IMR-90 (cell line): ENCODE results near the gene TP63. TPM values are rescaled to one million over a fixed set of nuclear protein-coding genes. Genes with fewer than 3 reads are reported as not detected.

Experiments
- ATAC-seq: fragments of 200-7000 bp; cut with Tn5 transposase; 2 replicates; pipeline ENCODE4 v1.9.1; 2020; ENCODE audit warnings: low read depth, mild to moderate bottlenecking, moderate library complexity
- BruUV-seq: library from RNA; stranded (reverse); fragments of 400-500 nt; replicated peaks from 2 replicates; lab custom pipeline; 2021; lab: Mats Ljungman, UMichigan
- CTCF ChIA-PET: fragments of 300-600 bp; formaldehyde crosslinking; extraction: SDS; loops from one replicate; lab custom pipeline; 2021; ENCODE audit warnings: antibody characterized with exemption; lab: Yijun Ruan, JAX
- POLR2A ChIA-PET: fragments of 300-600 bp; sonication (Branson Sonifier 250); formaldehyde crosslinking; loops from one replicate; lab custom pipeline; 2022; ENCODE audit warnings: antibody characterized with exemption; ENCODE audit not compliant: unreplicated experiment; lab: Charles Lee
- DNase-seq: peaks from one replicate; pipeline ENCODE4 v3.0.0; 2013
- H2AFZ ChIP-seq: replicated peaks from 2 replicates; pipeline ENCODE3; 2013; ENCODE audit warnings: low read length, mild to moderate bottlenecking; ENCODE audit not compliant: poor library complexity
- H2AK5ac ChIP-seq: 2 replicates; pipeline ENCODE4 v1.6.1; 2013; ENCODE audit warnings: low read depth, low read length, inconsistent platforms
- H2AK9ac ChIP-seq: replicated peaks from 2 replicates; pipeline ENCODE3; 2013; ENCODE audit warnings: mild to moderate bottlenecking, low read depth, low read length, moderate library complexity; ENCODE audit not compliant: poor library complexity
- H2BK120ac ChIP-seq: 2 replicates; pipeline ENCODE4 v1.6.1; 2013; ENCODE audit warnings: low read depth, low read length, inconsistent platforms
- H2BK15ac ChIP-seq: 3 replicates; pipeline ENCODE4 v1.6.1; 2013; ENCODE audit warnings: low read depth, low read length, inconsistent platforms
- H2BK20ac ChIP-seq: 2 replicates; pipeline ENCODE4 v1.6.1; 2013; ENCODE audit warnings: low read depth, mild to moderate bottlenecking, inconsistent platforms, low read length, moderate library complexity
- H2BK5ac ChIP-seq: 2 replicates; pipeline ENCODE4 v1.6.1; 2013; ENCODE audit warnings: mild to moderate bottlenecking, low read depth, low read length, inconsistent platforms; ENCODE audit not compliant: poor library complexity, severe bottlenecking
- H3K14ac ChIP-seq: replicated peaks from 2 replicates; pipeline ENCODE4 v1.6.1; 2013; ENCODE audit warnings: low read depth, low read length, inconsistent platforms
- H3K18ac ChIP-seq: 2 replicates; pipeline ENCODE4 v1.6.1; 2013; ENCODE audit warnings: low read depth, low read length, control low read depth
- H3K23ac ChIP-seq: 2 replicates; pipeline ENCODE4 v1.6.1; 2013; ENCODE audit warnings: low read depth, low read length, inconsistent platforms
- H3K27ac ChIP-seq: 2 replicates; pipeline ENCODE4 v1.5.1; 2013; ENCODE audit warnings: mild to moderate bottlenecking, control low read depth, low read length; ENCODE audit not compliant: insufficient read depth
- H3K27me3 ChIP-seq: 2 replicates; pipeline ENCODE4 v1.6.1; 2013; ENCODE audit warnings: low read length; ENCODE audit not compliant: control insufficient read depth, insufficient read depth
- H3K36me3 ChIP-seq: 2 replicates; pipeline ENCODE4 v1.6.1; 2013; ENCODE audit warnings: low read length, mixed read lengths; ENCODE audit not compliant: control insufficient read depth, insufficient read depth
- H3K4ac ChIP-seq: 2 replicates; pipeline ENCODE4 v1.6.1; 2013; ENCODE audit warnings: low read depth, low read length, inconsistent platforms
- H3K4me1 ChIP-seq: 2 replicates; pipeline ENCODE4 v1.6.1; 2013; ENCODE audit warnings: low read length, mixed read lengths; ENCODE audit not compliant: control insufficient read depth, insufficient read depth
- H3K4me2 ChIP-seq: 2 replicates; pipeline ENCODE4 v1.6.1; 2013; ENCODE audit warnings: low read depth, mild to moderate bottlenecking, control low read depth, low read length, moderate library complexity
- H3K4me3 ChIP-seq: 2 replicates; pipeline ENCODE4 v1.5.1; 2013; ENCODE audit warnings: low read depth, mild to moderate bottlenecking, control low read depth, low read length, moderate library complexity; ENCODE audit not compliant: insufficient read depth
- H3K56ac ChIP-seq: 2 replicates; pipeline ENCODE4 v1.6.1; 2013; ENCODE audit warnings: low read length, inconsistent platforms; ENCODE audit not compliant: insufficient read depth; ENCODE audit errors: extremely low read depth
- H3K79me1 ChIP-seq, 2 experiments: 2 replicates each; pipeline ENCODE4 v1.6.1; 2013; ENCODE audit warnings: low read length in 2 of 2, inconsistent platforms in 1 of 2, low read depth in 1 of 2
- H3K9ac ChIP-seq: 2 replicates; pipeline ENCODE4 v1.6.1; 2013; ENCODE audit warnings: low read depth, low read length, control low read depth
- H3K9me1 ChIP-seq: 2 replicates; pipeline ENCODE4 v1.6.1; 2013; ENCODE audit warnings: low read length, inconsistent platforms; ENCODE audit not compliant: insufficient read depth
- H3K9me3 ChIP-seq: 2 replicates; pipeline ENCODE4 v1.6.1; 2013; ENCODE audit warnings: low read length; ENCODE audit not compliant: control insufficient read depth, insufficient read depth
- H4K20me1 ChIP-seq: 2 replicates; pipeline ENCODE4 v1.6.1; 2013; ENCODE audit warnings: low read length, inconsistent platforms; ENCODE audit not compliant: insufficient read depth
- H4K5ac ChIP-seq: 2 replicates; pipeline ENCODE4 v1.6.1; 2013; ENCODE audit warnings: mild to moderate bottlenecking, low read depth, low read length, control low read depth
- H4K8ac ChIP-seq, 2 experiments: 2 replicates each; pipeline ENCODE4 v1.6.1; 2013; ENCODE audit warnings: low read depth in 2 of 2, low read length in 2 of 2, control low read depth in 1 of 2, inconsistent platforms in 1 of 2
- H4K91ac ChIP-seq: 2 replicates; pipeline ENCODE4 v1.6.1; 2013; ENCODE audit warnings: low read depth, low read length, inconsistent platforms; ENCODE audit not compliant: insufficient read depth
- BHLHE40 ChIP-seq: fragments of 150-350 bp; IDR thresholded peaks from 2 replicates; pipeline ENCODE4 v1.6.1; 2016; ENCODE audit warnings: mild to moderate bottlenecking, low read depth, low read length
- CEBPB ChIP-seq: IDR thresholded peaks from 2 replicates; pipeline ENCODE4 v1.6.1; 2012; ENCODE audit warnings: low read depth, low read length, improper control_type of control experiment
- FOS ChIP-seq: fragments of 150-350 bp; IDR thresholded peaks from 2 replicates; pipeline ENCODE4 v1.6.1; 2016; ENCODE audit warnings: low read depth, low read length
- MAFK ChIP-seq: IDR thresholded peaks from 2 replicates; pipeline ENCODE4 v1.6.1; 2012; ENCODE audit warnings: low read depth, low read length, improper control_type of control experiment
- MAZ ChIP-seq: IDR thresholded peaks from 2 replicates; pipeline ENCODE4 v1.6.1; 2012; ENCODE audit warnings: low read depth, mild to moderate bottlenecking, low read length, improper control_type of control experiment, moderate library complexity, borderline replicate concordance
- MXI1 ChIP-seq: IDR thresholded peaks from 2 replicates; pipeline ENCODE4 v1.6.1; 2012; ENCODE audit warnings: low read depth, mild to moderate bottlenecking, low read length, moderate library complexity, borderline replicate concordance
- NFE2L2 ChIP-seq: fragments of 150-350 bp; IDR thresholded peaks from 2 replicates; pipeline ENCODE4 v1.6.1; 2016; ENCODE audit warnings: low read depth, mild to moderate bottlenecking, low read length
- POLR2A ChIP-seq: IDR thresholded peaks from 2 replicates; pipeline ENCODE4 v1.6.1; 2012; ENCODE audit warnings: mild to moderate bottlenecking, low read depth, low read length
- RCOR1 ChIP-seq: IDR thresholded peaks from 2 replicates; pipeline ENCODE4 v1.6.1; 2012; ENCODE audit warnings: mild to moderate bottlenecking, low read length, improper control_type of control experiment; ENCODE audit not compliant: insufficient replicate concordance
- SMC3 ChIP-seq: fragments of 150-350 bp; IDR thresholded peaks from 2 replicates; pipeline ENCODE4 v1.6.1; 2016; ENCODE audit warnings: low read depth, mild to moderate bottlenecking, antibody characterized with exemption, low read length, moderate library complexity
- WGBS, 2 experiments: methylation state at CpG; one replicate each; pipeline versions ENCODE4 v1.1.5 to v1.1.7; 2013; ENCODE audit warnings: missing lambda C conversion rate in 2 of 2; ENCODE audit not compliant: insufficient read length in 1 of 2; ENCODE audit errors: extremely low coverage in 2 of 2; 5-methylcytosine and 5-hydroxymethylcytosine counted together
- dilution Hi-C: fragments of 300-500 bp; cut with HindIII; formaldehyde crosslinking; loops from one replicate; pipeline ENCODE4 v1.14.3; 2018; ENCODE audit warnings: low sequenced_read_pairs; ENCODE audit not compliant: unreplicated experiment
- in situ Hi-C: fragments of 300-500 bp; cut with MboI; formaldehyde crosslinking; loops from 3 replicates; pipeline ENCODE4 v1.14.3; 2019; ENCODE audit warnings: low sequenced_read_pairs, inconsistent platforms, mixed read lengths
- intact Hi-C: fragments of 100-400 bp; cut with micrococcal nuclease; formaldehyde crosslinking; loops from 2 replicates; pipeline ENCODE4 v1.10.0; 2022
- polyA plus RNA-seq, 3 experiments: library from polyadenylated mRNA; depleted of rRNA; stranded (reverse); fragments of >200 nt; gene quantifications; 2 replicates each; pipeline ENCODE4 v1.2.3, GENCODE V29; 2012; ENCODE audit warnings: low replicate concordance in 1 of 3
- total RNA-seq: library from RNA; depleted of rRNA; stranded (reverse); fragments of >200 nt; gene quantifications from 2 replicates; pipeline ENCODE4 v1.2.3, GENCODE V29; 2012
- TF ChIP-seq, protein P1 (sequence below): conservative IDR thresholded peaks from 2 replicates; pipeline ENCODE4 v1.5.1; 2012; ENCODE audit warnings: mild to moderate bottlenecking, low read depth, low read length, improper control_type of control experiment

TP63 gene
- total and polyA plus RNA-seq, 2 of the 4 experiments (the other 2 are of a cell fraction) = not detected

DNA sequence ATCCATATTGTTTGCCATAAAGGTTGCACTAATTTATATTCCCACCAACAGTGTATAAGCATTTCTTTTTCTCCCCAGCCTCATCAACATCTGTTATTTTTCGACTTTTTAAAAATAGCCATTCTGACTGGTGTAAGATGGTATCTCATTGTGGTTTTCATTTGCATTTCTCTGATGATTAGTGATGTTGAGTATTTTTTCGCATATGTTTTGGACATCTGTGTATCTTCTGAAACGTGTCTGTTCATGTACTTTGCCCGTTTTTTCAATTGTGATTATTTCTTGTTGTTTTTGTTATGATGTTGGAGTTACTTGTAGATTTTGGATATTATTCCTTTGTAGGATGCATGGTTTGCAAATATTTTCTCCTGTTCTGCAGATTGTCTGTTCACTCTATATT lies 46.5 kb downstream of the TP63 start:
- H2AK9ac ChIP-seq = no peak overlapping the region
- H3K18ac ChIP-seq = no peak overlapping the region
- no peak overlapping the region for H2BK5ac ChIP-seq
- H2AK5ac ChIP-seq = no peak overlapping the region
- no peaks in the 10 kb centered on the region for H3K9me1 ChIP-seq
- no peak overlapping the region for H4K91ac ChIP-seq
- H4K5ac ChIP-seq = no peak overlapping the region
- 43% methylated on average over 3 of the region's 4 CpGs; no CpG with 5 or more reads in 1 of the 2 experiments for WGBS, 2 experiments
- no peak for ATAC-seq
- no peak overlapping the region for H3K23ac ChIP-seq
- no peak overlapping the region for H3K56ac ChIP-seq
- H3K4ac ChIP-seq = no peak overlapping the region
- no peak overlapping the region for H3K4me3 ChIP-seq
- no peak overlapping the region for H4K8ac ChIP-seq
- H3K4me1 ChIP-seq = no peaks in the 10 kb centered on the region
- H2BK15ac ChIP-seq = no peak overlapping the region
- no TSS peak for BruUV-seq
- no peaks in the 10 kb centered on the region for H3K9me3 ChIP-seq
- TF ChIP-seq POLR2A (no peak), MAZ (no peak), MAFK (no peak), SMC3 (no peak), NFE2L2 (no peak), FOS (no peak), RCOR1 (no peak), CEBPB (no peak), MXI1 (no peak), BHLHE40 (no peak)
- TF ChIP-seq, protein P1, sequence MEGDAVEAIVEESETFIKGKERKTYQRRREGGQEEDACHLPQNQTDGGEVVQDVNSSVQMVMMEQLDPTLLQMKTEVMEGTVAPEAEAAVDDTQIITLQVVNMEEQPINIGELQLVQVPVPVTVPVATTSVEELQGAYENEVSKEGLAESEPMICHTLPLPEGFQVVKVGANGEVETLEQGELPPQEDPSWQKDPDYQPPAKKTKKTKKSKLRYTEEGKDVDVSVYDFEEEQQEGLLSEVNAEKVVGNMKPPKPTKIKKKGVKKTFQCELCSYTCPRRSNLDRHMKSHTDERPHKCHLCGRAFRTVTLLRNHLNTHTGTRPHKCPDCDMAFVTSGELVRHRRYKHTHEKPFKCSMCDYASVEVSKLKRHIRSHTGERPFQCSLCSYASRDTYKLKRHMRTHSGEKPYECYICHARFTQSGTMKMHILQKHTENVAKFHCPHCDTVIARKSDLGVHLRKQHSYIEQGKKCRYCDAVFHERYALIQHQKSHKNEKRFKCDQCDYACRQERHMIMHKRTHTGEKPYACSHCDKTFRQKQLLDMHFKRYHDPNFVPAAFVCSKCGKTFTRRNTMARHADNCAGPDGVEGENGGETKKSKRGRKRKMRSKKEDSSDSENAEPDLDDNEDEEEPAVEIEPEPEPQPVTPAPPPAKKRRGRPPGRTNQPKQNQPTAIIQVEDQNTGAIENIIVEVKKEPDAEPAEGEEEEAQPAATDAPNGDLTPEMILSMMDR = no peak
- no peak overlapping the region for H3K27ac ChIP-seq
- no peak overlapping the region for H3K9ac ChIP-seq
- H3K14ac ChIP-seq = no peak overlapping the region
- H3K27me3 ChIP-seq = no peaks in the 10 kb centered on the region; the same call in 1 of the 2 replicates
- ChIA-PET CTCF (interaction anchor here (0.6 kb wide), 1 partner anchor 150 kb away, joined by 4 read pairs; no protein-coding TSS in a partner anchor), POLR2A (no interaction called here)
- H4K20me1 ChIP-seq = no peaks in the 10 kb centered on the region
- no peak for DNase-seq
- intact Hi-C loops (no loop called here), dilution Hi-C loops (no loop called here), in situ Hi-C loops (no loop called here)
- no peak overlapping the region for H2AFZ ChIP-seq
- H3K79me1 ChIP-seq = no peaks in the 10 kb centered on the region
- no peak overlapping the region for H3K4me2 ChIP-seq
- no peak overlapping the region for H2BK20ac ChIP-seq
- no peak overlapping the region for H2BK120ac ChIP-seq
- no peaks in the 10 kb centered on the region for H3K36me3 ChIP-seq
